ENCODE data around the gene COL23A1. TPM values are rescaled to one million over a fixed set of nuclear protein-coding genes. Genes with fewer than 3 reads are reported as not detected.

COL23A1 gene
- total and polyA plus RNA-seq, 2 of the 13 experiments (the other 11 are each of a cell fraction or from before 2014, with no cell fraction given): not detected

- no peaks in the 10 kb centered on the region for H3K79me2 ChIP-seq (ENCODE audit: insufficient read depth, low read length)
- in situ Hi-C loops (cut with HindIII; ENCODE audit: extremely low pct_ligation_motif_present, low pct_unique_long_range_greater_than_20kb) (no loop called here), intact Hi-C loops (cut with micrococcal nuclease; ENCODE audit: unreplicated experiment) (no loop called here)
- no peak overlapping the region for H3K4me3 ChIP-seq (replicated peaks in 1 of 3; ENCODE audit: insufficient read depth in 1 of 3, low read depth in 2 of 3, low read length in 3 of 3)
- H4K20me1 ChIP-seq (ENCODE audit: insufficient read depth, low read length): no peaks in the 10 kb centered on the region
- ChIA-PET POLR2A (no interaction called here), CTCF (ENCODE audit: low intra/inter-chr PET ratio, low total read pairs) (no interaction called here)
- BruUV-seq (replicated peaks): no TSS peak
- H3K4me2 ChIP-seq (ENCODE audit: low read depth, low read length): no peak overlapping the region
- no peak overlapping the region for H2AFZ ChIP-seq (ENCODE audit: low read length)
- DNase-seq (ENCODE audit: low spot score) (no peak), ATAC-seq (no peak), FAIRE-seq (no peak)
- TF ChIP-seq DPF2 (CRISPR knock-in tag; IDR thresholded peaks at IDR 0.05; ENCODE audit: borderline replicate concordance, low read depth): no peak
- TF ChIP-seq ZNF20 (CRISPR knock-in tag; IDR thresholded peaks at IDR 0.05): no peak
- TF ChIP-seq ZNF780A (CRISPR knock-in tag; IDR thresholded peaks at IDR 0.05): no peak
- no peak for TF ChIP-seq ZNF496 (CRISPR knock-in tag; IDR thresholded peaks at IDR 0.05; ENCODE audit: insufficient replicate concordance)
- TF ChIP-seq, protein P1, sequence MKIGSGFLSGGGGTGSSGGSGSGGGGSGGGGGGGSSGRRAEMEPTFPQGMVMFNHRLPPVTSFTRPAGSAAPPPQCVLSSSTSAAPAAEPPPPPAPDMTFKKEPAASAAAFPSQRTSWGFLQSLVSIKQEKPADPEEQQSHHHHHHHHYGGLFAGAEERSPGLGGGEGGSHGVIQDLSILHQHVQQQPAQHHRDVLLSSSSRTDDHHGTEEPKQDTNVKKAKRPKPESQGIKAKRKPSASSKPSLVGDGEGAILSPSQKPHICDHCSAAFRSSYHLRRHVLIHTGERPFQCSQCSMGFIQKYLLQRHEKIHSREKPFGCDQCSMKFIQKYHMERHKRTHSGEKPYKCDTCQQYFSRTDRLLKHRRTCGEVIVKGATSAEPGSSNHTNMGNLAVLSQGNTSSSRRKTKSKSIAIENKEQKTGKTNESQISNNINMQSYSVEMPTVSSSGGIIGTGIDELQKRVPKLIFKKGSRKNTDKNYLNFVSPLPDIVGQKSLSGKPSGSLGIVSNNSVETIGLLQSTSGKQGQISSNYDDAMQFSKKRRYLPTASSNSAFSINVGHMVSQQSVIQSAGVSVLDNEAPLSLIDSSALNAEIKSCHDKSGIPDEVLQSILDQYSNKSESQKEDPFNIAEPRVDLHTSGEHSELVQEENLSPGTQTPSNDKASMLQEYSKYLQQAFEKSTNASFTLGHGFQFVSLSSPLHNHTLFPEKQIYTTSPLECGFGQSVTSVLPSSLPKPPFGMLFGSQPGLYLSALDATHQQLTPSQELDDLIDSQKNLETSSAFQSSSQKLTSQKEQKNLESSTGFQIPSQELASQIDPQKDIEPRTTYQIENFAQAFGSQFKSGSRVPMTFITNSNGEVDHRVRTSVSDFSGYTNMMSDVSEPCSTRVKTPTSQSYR (CRISPR knock-in tag; IDR thresholded peaks at IDR 0.05; ENCODE audit: borderline replicate concordance): no peak
- TF ChIP-seq, protein P2, sequence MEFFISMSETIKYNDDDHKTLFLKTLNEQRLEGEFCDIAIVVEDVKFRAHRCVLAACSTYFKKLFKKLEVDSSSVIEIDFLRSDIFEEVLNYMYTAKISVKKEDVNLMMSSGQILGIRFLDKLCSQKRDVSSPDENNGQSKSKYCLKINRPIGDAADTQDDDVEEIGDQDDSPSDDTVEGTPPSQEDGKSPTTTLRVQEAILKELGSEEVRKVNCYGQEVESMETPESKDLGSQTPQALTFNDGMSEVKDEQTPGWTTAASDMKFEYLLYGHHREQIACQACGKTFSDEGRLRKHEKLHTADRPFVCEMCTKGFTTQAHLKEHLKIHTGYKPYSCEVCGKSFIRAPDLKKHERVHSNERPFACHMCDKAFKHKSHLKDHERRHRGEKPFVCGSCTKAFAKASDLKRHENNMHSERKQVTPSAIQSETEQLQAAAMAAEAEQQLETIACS (CRISPR knock-in tag; IDR thresholded peaks at IDR 0.05): no peak
- no peak for TF ChIP-seq ZNF775 (CRISPR knock-in tag; IDR thresholded peaks at IDR 0.05; ENCODE audit: borderline replicate concordance)
- TF ChIP-seq ZNF432 (CRISPR knock-in tag; IDR thresholded peaks at IDR 0.05; ENCODE audit: borderline replicate concordance): no peak
- TF ChIP-seq ZNF891 (CRISPR knock-in tag; IDR thresholded peaks at IDR 0.05): no peak
- no peak for TF ChIP-seq ZFP36 (IDR thresholded peaks at IDR 0.05; ENCODE audit: borderline replicate concordance, low read depth, low read length, partially characterized antibody)
- TF ChIP-seq RFX5 (IDR thresholded peaks at IDR 0.05; ENCODE audit: low read depth, low read length): no peak
- TF ChIP-seq IKZF5 (CRISPR knock-in tag; IDR thresholded peaks at IDR 0.05): no peak
- TF ChIP-seq MAFG (CRISPR knock-in tag; IDR thresholded peaks at IDR 0.05): no peak
- TF ChIP-seq, protein P3, sequence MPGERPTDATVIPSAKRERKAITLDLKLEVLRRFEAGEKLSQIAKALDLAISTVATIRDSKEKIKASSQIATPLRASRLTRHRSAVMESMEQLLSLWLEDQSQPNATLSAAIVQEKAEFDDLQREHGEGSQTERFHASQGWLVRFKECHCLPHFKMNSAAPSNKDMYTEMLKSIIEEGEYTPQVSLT (CRISPR knock-in tag; IDR thresholded peaks at IDR 0.05; ENCODE audit: borderline replicate concordance, low read depth): no peak
- no peak for TF ChIP-seq NFKB2 (CRISPR knock-in tag; IDR thresholded peaks at IDR 0.05; ENCODE audit: borderline replicate concordance)
- 14% methylated on average over 9 of the region's 9 CpGs for WGBS (ENCODE audit: low lambda C conversion rate)
- H3K9me3 ChIP-seq (ENCODE audit: low read length): no peaks in the 10 kb centered on the region
- H3K36me3 ChIP-seq (replicated peaks in 1 of 2; ENCODE audit: control insufficient read depth in 1 of 2, insufficient read depth in 2 of 2, low read length in 2 of 2): no peaks in the 10 kb centered on the region
- H3K27ac ChIP-seq (ENCODE audit: extremely low read length, insufficient read depth, low read length): no peak overlapping the region
- H3K4me1 ChIP-seq (ENCODE audit: insufficient read depth, low read length): no peaks in the 10 kb centered on the region
- H3K9ac ChIP-seq (ENCODE audit: insufficient read depth, low read depth, low read length): no peak overlapping the region
- peaks cover 0 to 52% of the 10 kb centered on the region in 2 experiments; a peak in 3 of 5 replicates for H3K27me3 ChIP-seq (ENCODE audit: control insufficient read depth in 1 of 2, insufficient read depth in 2 of 2, low read length in 2 of 2)
Measured at GRCh38 chr5:178487911-178488600, 102.1 kb downstream of the COL23A1 start.
